ENCODE results near the gene UPK3A.
"Not testable (repeated sequence)": the region's sequence is repeated elsewhere in the genome, so short reads cannot be mapped to it uniquely, and the experiment has no call there.

Gene UPK3A

DNA sequence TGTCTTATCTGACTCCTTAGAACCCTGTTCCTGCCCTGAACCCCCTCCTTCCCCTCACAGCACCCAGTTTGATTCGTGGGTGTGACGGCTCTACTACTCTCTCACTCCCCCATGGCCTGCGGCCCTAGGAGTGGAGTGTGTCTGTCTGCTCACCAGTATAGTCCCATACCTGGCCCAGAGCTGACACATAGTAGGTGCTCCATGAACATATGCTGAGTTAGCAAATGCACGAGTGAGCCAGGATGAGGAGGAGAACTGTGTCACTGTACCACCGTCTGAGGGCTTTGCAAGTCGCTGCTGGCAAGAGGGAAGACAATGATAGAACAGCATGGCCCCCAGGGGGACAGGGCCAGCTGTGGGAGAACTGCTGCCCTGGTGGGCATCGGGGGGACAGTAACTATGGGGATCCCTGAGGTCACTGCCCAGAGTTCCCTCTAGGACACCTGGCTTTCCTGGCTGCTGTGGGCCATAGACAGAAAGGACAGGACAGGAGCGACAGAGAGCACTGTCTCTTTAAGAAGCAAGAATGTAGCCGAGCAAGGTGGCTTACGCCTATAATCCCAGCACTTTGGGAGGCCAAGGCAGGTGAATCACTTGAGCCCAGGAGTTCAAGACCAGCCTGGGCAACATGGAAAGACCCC, 24.9 kb upstream of the UPK3A start:
- H3K36me3 ChIP-seq (ENCODE audit: control insufficient read depth, insufficient read depth, low read length): no peaks in the 10 kb centered on the region
- WGBS, 2 experiments (ENCODE audit: insufficient coverage in 2 of 2): 85 to 89% methylated on average over 9 to 10 of the region's 10 CpGs

DNA sequence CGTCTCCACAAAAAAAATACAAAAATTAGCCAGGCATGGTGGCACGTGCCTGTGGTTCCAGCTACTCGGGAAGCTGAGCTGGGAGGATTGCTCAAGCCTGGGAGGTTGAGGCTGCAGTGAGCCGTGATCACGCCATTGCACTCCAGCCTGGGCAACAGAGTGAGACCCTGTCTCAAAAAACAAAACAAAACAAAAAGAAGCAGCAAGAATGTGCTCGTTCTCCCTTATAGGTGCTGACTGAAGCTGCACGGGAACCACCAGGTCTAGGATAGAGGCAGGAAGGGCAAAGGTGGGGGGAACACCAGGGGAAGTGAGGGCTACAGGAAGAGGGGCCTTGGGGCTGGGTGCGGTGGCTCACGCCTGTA, 24.4 kb upstream of the UPK3A start:
- 83 to 92% methylated on average over 4 to 7 of the region's 9 CpGs for WGBS, 2 experiments (ENCODE audit: insufficient coverage in 2 of 2)
- H3K36me3 ChIP-seq (ENCODE audit: control insufficient read depth, insufficient read depth, low read length); H3K27ac ChIP-seq (ENCODE audit: low read depth, low read length, severe bottlenecking); H3K4me3 ChIP-seq (ENCODE audit: extremely low read depth, insufficient read depth, low read length, poor library complexity, severe bottlenecking); H3K9me3 ChIP-seq (ENCODE audit: control insufficient read depth, low read length): not testable (repeated sequence)
- H3K4me1 ChIP-seq (ENCODE audit: control insufficient read depth, insufficient read depth, low read length, poor library complexity, severe bottlenecking): peaks cover 21% of the 10 kb centered on the region

More for the DNA sequence above, 24.9 kb upstream of the UPK3A start:
- no peak overlapping the region for H3K27ac ChIP-seq (ENCODE audit: low read depth, low read length, severe bottlenecking)
- no peaks in the 10 kb centered on the region for H3K9me3 ChIP-seq (ENCODE audit: control insufficient read depth, low read length)
- H3K4me3 ChIP-seq (ENCODE audit: extremely low read depth, insufficient read depth, low read length, poor library complexity, severe bottlenecking): no peak overlapping the region
- peaks cover 23% of the 10 kb centered on the region for H3K4me1 ChIP-seq (ENCODE audit: control insufficient read depth, insufficient read depth, low read length, poor library complexity, severe bottlenecking)

DNA sequence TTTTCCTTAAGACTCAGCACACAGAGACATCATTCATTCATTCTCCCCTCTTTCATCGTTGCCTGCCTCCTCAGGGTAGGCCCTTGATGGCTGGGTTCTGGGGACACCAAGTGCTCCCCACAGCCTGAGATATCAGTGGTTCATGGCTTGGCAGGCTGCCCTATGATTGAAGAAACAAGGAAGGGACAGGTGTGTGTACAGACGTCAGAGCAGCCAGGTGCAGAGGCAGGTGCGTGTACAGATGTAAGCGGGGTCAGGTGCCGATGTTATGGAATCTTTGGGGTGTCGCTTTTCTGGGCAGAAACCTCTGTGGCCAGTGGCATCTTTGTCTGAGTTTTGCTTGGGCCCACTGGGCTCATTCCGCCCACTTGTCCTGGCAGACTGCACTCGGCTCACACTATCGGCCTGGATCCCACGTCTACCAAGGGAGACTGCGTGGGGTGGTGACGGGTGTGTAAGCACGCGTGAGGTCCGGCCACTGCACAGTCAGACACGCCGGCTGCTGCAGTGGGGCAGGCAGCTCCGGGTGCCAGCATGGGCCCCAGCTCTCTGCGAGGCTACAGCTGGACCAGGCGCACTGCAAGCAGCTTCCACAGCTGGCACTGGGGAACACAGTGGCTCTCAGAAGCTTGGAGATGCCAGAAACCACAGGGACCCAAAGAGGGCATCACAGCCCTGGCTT, 23.2 kb upstream of the UPK3A start:
- Histone ChIP-seq H3K4me3 (ENCODE audit: extremely low read depth, insufficient read depth, low read length, poor library complexity, severe bottlenecking) (no peak overlapping the region), H3K27ac (ENCODE audit: low read depth, low read length, severe bottlenecking) (no peak overlapping the region), H3K4me1 (ENCODE audit: control insufficient read depth, insufficient read depth, low read length, poor library complexity, severe bottlenecking) (peaks cover 18% of the 10 kb centered on the region), H3K9me3 (ENCODE audit: control insufficient read depth, low read length) (no peaks in the 10 kb centered on the region), H3K36me3 (ENCODE audit: control insufficient read depth, insufficient read depth, low read length) (no peaks in the 10 kb centered on the region)
- WGBS, 2 experiments (ENCODE audit: insufficient coverage in 2 of 2): 96 to 98% methylated on average over 17 to 20 of the region's 20 CpGs

DNA sequence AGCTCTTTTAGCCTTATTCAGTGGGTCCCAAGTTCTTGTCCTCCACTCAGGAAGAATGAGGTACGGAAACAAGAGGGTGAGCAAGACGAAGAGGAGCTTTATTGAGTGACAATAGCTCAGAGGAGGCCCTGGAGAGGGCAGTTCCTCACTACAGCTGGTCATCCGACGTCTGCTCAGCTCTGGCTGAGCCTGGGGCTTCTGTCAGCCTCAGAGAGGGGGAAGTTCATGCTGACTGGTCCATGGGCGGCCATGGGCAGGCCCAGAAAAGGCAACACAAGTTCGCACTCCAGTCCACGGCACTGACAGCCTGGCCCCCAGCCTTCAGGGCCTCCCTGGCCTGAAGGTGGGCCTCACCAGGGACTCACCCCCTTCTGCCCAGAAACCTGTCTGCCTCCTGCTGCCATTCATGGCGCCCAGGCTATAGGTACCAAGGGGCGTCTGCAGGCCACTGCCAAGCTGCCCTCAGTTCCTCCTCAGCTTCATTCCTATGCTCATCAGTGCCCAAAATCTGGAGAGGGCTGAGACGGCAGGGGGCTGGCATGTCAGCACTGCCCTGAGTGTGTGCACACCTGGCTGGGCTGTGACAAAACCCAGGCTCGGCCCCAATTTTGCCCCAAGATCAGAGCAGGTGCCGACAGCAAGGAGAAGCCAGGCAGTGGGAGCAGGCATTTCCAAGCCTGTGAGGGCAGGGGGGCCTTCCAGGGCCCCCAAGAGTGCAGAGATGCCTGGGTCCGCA, 22.4 kb upstream of the UPK3A start:
- no peak overlapping the region for H3K27ac ChIP-seq (ENCODE audit: low read depth, low read length, severe bottlenecking)
- peaks cover 18% of the 10 kb centered on the region for H3K4me1 ChIP-seq (ENCODE audit: control insufficient read depth, insufficient read depth, low read length, poor library complexity, severe bottlenecking)
- H3K36me3 ChIP-seq (ENCODE audit: control insufficient read depth, insufficient read depth, low read length): no peaks in the 10 kb centered on the region
- 82 to 87% methylated on average over 10 to 11 of the region's 13 CpGs for WGBS, 2 experiments (ENCODE audit: insufficient coverage in 2 of 2)
- H3K4me3 ChIP-seq (ENCODE audit: extremely low read depth, insufficient read depth, low read length, poor library complexity, severe bottlenecking): no peak overlapping the region
- no peaks in the 10 kb centered on the region for H3K9me3 ChIP-seq (ENCODE audit: control insufficient read depth, low read length)

DNA sequence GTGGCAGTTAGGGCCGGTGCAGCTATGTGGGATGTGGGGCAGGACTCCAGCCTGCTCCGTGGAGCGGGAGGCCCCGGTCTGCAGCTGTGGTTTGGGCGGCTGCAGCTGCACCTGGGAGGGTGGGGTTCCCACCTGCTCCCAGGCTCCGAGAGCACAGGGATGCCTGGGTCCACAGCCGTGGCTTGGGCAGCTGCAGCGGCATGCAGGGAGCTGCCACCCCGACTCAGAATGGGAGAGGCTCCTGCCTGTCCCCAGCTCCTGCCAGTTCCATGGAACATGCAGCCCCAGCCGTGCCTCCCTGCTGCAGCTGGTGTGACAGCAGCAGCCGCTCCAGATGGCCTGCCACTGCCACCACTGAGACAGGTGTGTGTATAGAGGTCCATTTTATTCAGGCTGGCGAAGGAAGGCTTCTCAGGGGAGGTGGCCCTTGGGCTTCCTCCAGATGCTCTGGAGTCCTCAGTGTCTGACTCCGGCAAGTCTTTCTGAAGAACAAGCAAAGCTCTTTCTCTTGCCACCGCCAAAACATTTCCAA, 21.8 kb upstream of the UPK3A start:
- Histone ChIP-seq H3K4me1 (ENCODE audit: control insufficient read depth, insufficient read depth, low read length, poor library complexity, severe bottlenecking) (peaks cover 18% of the 10 kb centered on the region), H3K36me3 (ENCODE audit: control insufficient read depth, insufficient read depth, low read length) (no peaks in the 10 kb centered on the region), H3K4me3 (ENCODE audit: extremely low read depth, insufficient read depth, low read length, poor library complexity, severe bottlenecking) (no peak overlapping the region), H3K9me3 (ENCODE audit: control insufficient read depth, low read length) (no peaks in the 10 kb centered on the region), H3K27ac (ENCODE audit: low read depth, low read length, severe bottlenecking) (peak overlapping the region; percentile 32)
- 87 to 97% methylated on average over 8 to 13 of the region's 14 CpGs for WGBS, 2 experiments (ENCODE audit: insufficient coverage in 2 of 2)

DNA sequence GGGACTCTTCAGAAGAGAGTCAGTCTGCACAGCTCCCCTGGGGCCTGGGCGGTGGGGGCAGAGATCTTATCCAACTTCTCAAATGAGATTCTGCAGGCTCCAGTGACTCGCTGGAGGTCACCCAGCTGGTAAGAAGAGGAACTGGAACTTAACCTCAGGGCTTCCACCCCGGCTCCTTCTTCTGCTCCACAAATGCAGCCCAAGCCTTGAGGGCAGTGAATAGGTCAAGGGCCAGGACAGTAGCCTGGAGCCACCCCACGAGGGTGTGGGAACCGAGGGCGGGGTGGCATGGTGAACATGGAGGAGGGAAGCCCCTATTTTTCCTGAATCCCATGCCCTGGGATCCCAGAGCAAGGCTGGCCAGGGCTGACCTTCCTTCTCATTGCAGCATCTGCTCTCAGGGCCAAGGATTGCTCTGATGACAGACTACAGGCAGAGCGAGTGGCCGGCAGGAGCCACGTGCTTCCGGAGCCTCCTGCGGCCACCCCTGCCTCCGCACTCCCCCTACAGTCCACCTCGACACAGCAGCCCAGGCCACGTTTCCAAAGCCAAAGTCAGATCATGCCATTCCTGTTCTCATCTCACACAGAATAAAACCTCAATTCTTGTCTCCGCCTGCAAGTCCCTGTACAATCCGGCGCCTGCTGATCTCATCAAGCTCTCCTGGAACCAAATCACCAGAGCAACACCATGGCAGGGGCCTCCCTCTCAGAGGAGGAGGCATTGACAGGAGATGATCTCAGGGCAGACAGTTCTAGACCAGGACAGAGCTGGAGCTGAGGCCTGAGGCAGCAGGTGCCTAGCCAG, 21.1 kb upstream of the UPK3A start:
- WGBS, 2 experiments (ENCODE audit: insufficient coverage in 2 of 2): 39 to 46% methylated on average over 15 of the region's 17 CpGs

DNA sequence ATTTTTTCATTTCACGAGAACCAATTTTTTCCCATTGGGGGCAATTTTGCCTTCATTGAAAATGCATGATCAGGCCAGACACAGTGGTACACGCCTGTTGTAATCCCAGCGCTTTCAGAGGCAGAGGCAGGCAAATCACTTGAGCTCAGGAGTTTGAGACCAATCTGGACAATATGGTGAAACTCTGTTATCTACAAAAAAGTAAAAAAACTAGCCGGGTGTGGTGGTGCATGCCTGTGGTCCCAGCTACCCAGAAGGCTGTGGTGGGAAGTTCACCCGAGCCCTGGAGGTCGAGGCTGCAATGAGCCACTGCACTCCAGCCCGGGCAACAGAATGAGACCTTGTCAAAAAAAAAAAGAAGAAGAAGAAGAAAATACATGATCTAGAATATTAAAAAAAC, 19.2 kb upstream of the UPK3A start:
- WGBS, 2 experiments (ENCODE audit: insufficient coverage in 2 of 2): 94% methylated on average over 3 to 4 of the region's 7 CpGs
- no peaks in the 10 kb centered on the region for H3K36me3 ChIP-seq (ENCODE audit: control insufficient read depth, insufficient read depth, low read length)
- no peaks in the 10 kb centered on the region for H3K9me3 ChIP-seq (ENCODE audit: control insufficient read depth, low read length)
- no peak overlapping the region for H3K4me3 ChIP-seq (ENCODE audit: extremely low read depth, insufficient read depth, low read length, poor library complexity, severe bottlenecking)
- peaks cover 18% of the 10 kb centered on the region for H3K4me1 ChIP-seq (ENCODE audit: control insufficient read depth, insufficient read depth, low read length, poor library complexity, severe bottlenecking)
- H3K27ac ChIP-seq (ENCODE audit: low read depth, low read length, severe bottlenecking): no peak overlapping the region

More for the DNA sequence above, 21.1 kb upstream of the UPK3A start:
- no peaks in the 10 kb centered on the region for H3K36me3 ChIP-seq (ENCODE audit: control insufficient read depth, insufficient read depth, low read length)
- no peaks in the 10 kb centered on the region for H3K9me3 ChIP-seq (ENCODE audit: control insufficient read depth, low read length)
- no peak overlapping the region for H3K4me3 ChIP-seq (ENCODE audit: extremely low read depth, insufficient read depth, low read length, poor library complexity, severe bottlenecking)
- peak overlapping the region; percentile 32 for H3K27ac ChIP-seq (ENCODE audit: low read depth, low read length, severe bottlenecking)
- peaks cover 18% of the 10 kb centered on the region for H3K4me1 ChIP-seq (ENCODE audit: control insufficient read depth, insufficient read depth, low read length, poor library complexity, severe bottlenecking)

DNA sequence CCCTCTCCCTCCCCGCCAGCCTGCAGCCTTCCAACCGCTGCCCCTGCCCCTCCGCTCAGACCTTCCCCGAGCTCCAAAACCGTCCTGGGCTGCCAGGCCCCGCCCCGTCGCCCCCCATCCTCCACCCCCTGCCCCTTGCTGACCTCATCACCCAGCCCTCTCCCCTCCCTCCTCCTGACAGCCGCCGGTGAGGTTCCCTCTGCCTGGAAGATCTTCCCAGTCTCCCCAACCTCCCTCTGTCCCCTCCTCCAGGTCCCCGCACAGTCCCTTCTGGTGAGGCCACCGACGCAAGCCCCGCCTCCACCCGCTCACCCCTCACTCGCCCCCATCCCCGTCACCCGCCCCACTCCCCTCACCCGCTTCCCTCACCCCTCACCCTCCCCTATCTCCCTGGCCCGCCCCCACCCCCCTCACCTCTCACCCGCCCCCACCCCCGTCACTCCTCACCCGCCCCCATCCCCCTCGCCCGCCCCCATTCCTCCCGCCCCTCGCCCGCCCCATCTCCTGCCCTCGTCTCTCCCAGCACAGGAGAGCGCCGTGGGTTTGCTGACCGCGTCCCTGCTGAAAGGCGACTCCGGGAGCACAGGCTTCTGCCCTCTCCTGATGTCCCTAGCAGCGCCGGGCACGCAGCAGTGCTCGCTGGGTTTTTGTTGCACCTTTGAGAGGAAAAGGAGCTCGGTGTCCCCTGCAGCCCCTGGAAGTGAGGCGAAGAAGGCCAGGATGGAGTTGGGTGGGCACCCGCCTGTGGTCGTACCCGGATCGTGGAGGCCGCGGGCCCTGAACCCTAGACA, 16.4 kb upstream of the UPK3A start:
- Histone ChIP-seq H3K9me3 (ENCODE audit: control insufficient read depth, low read length) (no peaks in the 10 kb centered on the region), H3K27ac (ENCODE audit: low read depth, low read length, severe bottlenecking) (peak overlapping the region; percentile 87), H3K4me3 (ENCODE audit: extremely low read depth, insufficient read depth, low read length, poor library complexity, severe bottlenecking) (peak overlapping the region; percentile 52), H3K36me3 (ENCODE audit: control insufficient read depth, insufficient read depth, low read length) (no peaks in the 10 kb centered on the region), H3K4me1 (ENCODE audit: control insufficient read depth, insufficient read depth, low read length, poor library complexity, severe bottlenecking) (peaks cover 10% of the 10 kb centered on the region)
- 1% methylated on average over 13 to 22 of the region's 47 CpGs for WGBS, 2 experiments (ENCODE audit: insufficient coverage in 2 of 2)

DNA sequence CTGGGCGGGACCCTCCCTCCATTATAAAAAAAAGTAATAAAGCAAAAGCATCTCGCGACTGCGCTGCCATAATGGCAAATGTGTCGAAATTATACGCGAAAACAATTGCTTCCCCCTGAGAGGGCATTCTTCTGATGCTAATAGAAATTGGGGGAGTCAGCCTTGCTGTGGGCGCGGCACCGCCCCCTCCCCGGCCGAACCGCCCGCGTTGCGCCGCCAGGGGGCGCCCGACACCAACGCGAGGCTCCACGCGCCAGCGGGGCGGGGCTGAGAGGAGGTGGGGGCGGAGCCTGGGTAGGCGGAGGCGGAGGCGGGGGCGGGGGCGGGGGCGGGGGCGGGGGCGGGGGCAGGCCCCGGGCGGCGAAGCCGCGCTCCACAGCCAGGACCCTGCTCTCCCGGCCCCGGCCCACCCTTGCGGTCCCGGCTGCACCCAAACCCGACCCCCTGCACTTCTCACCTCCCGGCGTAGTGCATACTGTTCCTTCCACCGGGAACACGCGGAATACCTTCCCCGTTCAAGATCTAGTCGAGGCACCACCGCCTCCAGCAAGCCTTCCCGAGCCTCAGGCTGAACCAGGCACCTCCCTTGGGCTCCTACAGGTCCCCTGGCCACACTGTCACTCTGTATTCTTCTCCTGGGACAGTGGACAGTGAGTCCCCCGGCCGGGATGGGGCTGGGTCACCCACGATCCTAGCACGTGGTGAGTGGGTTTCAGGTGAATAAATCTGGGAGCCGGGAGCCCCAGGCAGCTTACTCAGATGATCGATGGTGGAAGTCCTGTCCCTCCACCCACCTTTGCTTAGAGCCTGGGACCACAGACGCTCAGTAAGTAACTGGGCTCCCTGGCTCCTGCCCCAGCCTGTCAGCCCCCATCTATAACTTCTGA, 15.5 kb upstream of the UPK3A start:
- Histone ChIP-seq H3K36me3 (ENCODE audit: control insufficient read depth, insufficient read depth, low read length) (no peaks in the 10 kb centered on the region), H3K9me3 (ENCODE audit: control insufficient read depth, low read length) (no peaks in the 10 kb centered on the region), H3K4me1 (ENCODE audit: control insufficient read depth, insufficient read depth, low read length, poor library complexity, severe bottlenecking) (peaks cover 3% of the 10 kb centered on the region), H3K4me3 (ENCODE audit: extremely low read depth, insufficient read depth, low read length, poor library complexity, severe bottlenecking) (peak overlapping the region; percentile 52), H3K27ac (ENCODE audit: low read depth, low read length, severe bottlenecking) (peak overlapping the region; percentile 87)
- WGBS, 2 experiments (ENCODE audit: insufficient coverage in 2 of 2): 4 to 6% methylated on average over 31 to 43 of the region's 60 CpGs

Measured in mesodermal cell (in vitro differentiated cells).